H1 (cell line): ENCODE results near the gene SFRP5. TPM values are rescaled to one million over a fixed set of nuclear protein-coding genes. Genes with fewer than 3 reads are reported as not detected.

Experiments
- CTCF ChIA-PET: fragments of 300-600 bp; sonication (Branson Sonifier 250); formaldehyde crosslinking; loops from one replicate; lab custom pipeline; 2021; ENCODE audit not compliant: partially characterized antibody; lab: Charles Lee
- POLR2A ChIA-PET: fragments of 300-600 bp; sonication (Branson Sonifier 250); formaldehyde crosslinking; loops from one replicate; lab custom pipeline; 2021; ENCODE audit warnings: inconsistent platforms; ENCODE audit not compliant: partially characterized antibody; lab: Charles Lee
- DNase-seq, 2 experiments: peaks; one replicate each; pipeline versions ENCODE4 v3.0.0 to v3.0.0-alpha.2; 2010 to 2022; ENCODE audit warnings: low spot score in 2 of 2, low read depth in 1 of 2, mixed read lengths in 1 of 2
- FAIRE-seq: peaks from 2 replicates; lab custom pipeline; 2011; peaks lifted over from hg19 to GRCh38; lab: Jason Lieb, UNC
- H2AFZ ChIP-seq: 2 replicates; pipeline ENCODE4 v1.8.1; 2012; ENCODE audit warnings: low read length, inconsistent platforms
- H2AK5ac ChIP-seq: 2 replicates; pipeline ENCODE4 v1.6.1; 2013; ENCODE audit warnings: low read depth, low read length
- H2BK120ac ChIP-seq: replicated peaks from 2 replicates; pipeline ENCODE3; 2013; ENCODE audit warnings: low read depth, low read length, inconsistent platforms
- H2BK12ac ChIP-seq: 2 replicates; pipeline ENCODE4 v1.6.1; 2013; ENCODE audit warnings: low read depth, low read length
- H2BK15ac ChIP-seq: 2 replicates; pipeline ENCODE4 v1.6.1; 2013; ENCODE audit warnings: low read length
- H2BK20ac ChIP-seq: 2 replicates; pipeline ENCODE4 v1.6.1; 2013; ENCODE audit warnings: low read length
- H2BK5ac ChIP-seq: 2 replicates; pipeline ENCODE4 v1.6.1; 2013; ENCODE audit warnings: low read depth, low read length
- H3K14ac ChIP-seq: 2 replicates; pipeline ENCODE4 v1.6.1; 2013; ENCODE audit warnings: inconsistent platforms; ENCODE audit not compliant: insufficient read length
- H3K18ac ChIP-seq: 2 replicates; pipeline ENCODE4 v1.6.1; 2013; ENCODE audit warnings: low read length; ENCODE audit errors: extremely low read depth
- H3K23ac ChIP-seq: 2 replicates; pipeline ENCODE4 v1.6.1; 2013; ENCODE audit warnings: inconsistent platforms; ENCODE audit not compliant: insufficient read length
- H3K23me2 ChIP-seq: 2 replicates; pipeline ENCODE4 v1.6.1; 2013; ENCODE audit warnings: low read depth, low read length
- H3K27ac ChIP-seq: 2 replicates; pipeline ENCODE4 v1.6.1; 2011; ENCODE audit warnings: low read depth, low read length, inconsistent platforms
- H3K27me3 ChIP-seq, 4 experiments: replicated peaks in 1 of 4; 1 replicate in 1 of 4; 2 replicates in 3 of 4; pipeline versions ENCODE4 v1.6.1 to v1.8.1; 2011 to 2013; ENCODE audit warnings: low read length in 3 of 4, mild to moderate bottlenecking in 3 of 4, inconsistent platforms in 2 of 4, mixed read lengths in 2 of 4, moderate library complexity in 1 of 4; ENCODE audit not compliant: control insufficient read depth in 3 of 4, insufficient read depth in 3 of 4; ENCODE audit errors: extremely low read depth in 1 of 4
- H3K36me3 ChIP-seq, 4 experiments: 2 replicates each; pipeline versions ENCODE4 v1.6.1 to v1.8.1; 2011 to 2013; ENCODE audit warnings: mild to moderate bottlenecking in 4 of 4, low read length in 3 of 4, moderate library complexity in 2 of 4, control low read depth in 1 of 4, inconsistent platforms in 1 of 4; ENCODE audit not compliant: insufficient read depth in 4 of 4, control insufficient read depth in 2 of 4
- H3K4ac ChIP-seq: replicated peaks from 2 replicates; pipeline ENCODE3; 2013; ENCODE audit warnings: low read length, low read depth, mixed read lengths, inconsistent platforms; ENCODE audit not compliant: insufficient read length
- H3K4me1 ChIP-seq, 4 experiments: replicated peaks in 1 of 4; 1 replicate in 1 of 4; 2 replicates in 3 of 4; pipeline versions ENCODE4 v1.6.1 to v1.8.1; 2011 to 2013; ENCODE audit warnings: low read length in 3 of 4, inconsistent platforms in 2 of 4, mixed read lengths in 1 of 4; ENCODE audit not compliant: insufficient read depth in 4 of 4, control insufficient read depth in 3 of 4
- H3K4me2 ChIP-seq, 2 experiments: 2 replicates each; pipeline versions ENCODE4 v1.6.1 to v1.8.1; 2011 to 2013; ENCODE audit warnings: low read depth in 2 of 2, low read length in 2 of 2, control low read depth in 1 of 2, inconsistent platforms in 1 of 2, mild to moderate bottlenecking in 1 of 2; ENCODE audit not compliant: insufficient read depth in 1 of 2
- H3K4me3 ChIP-seq, 4 experiments: fragments of 200-600, 300-600 bp in 1 of 4; sonication (generic), shearing (Covaris generic), sonication (Bioruptor Twin) in 1 of 4; 2 replicates each; pipeline versions ENCODE4 v1.5.1 to v1.8.1; 2011 to 2016; ENCODE audit warnings: low read length in 4 of 4, low read depth in 3 of 4, control low read depth in 2 of 4, inconsistent platforms in 2 of 4, mild to moderate bottlenecking in 2 of 4, mixed read lengths in 1 of 4, moderate library complexity in 1 of 4; ENCODE audit not compliant: insufficient read depth in 2 of 4; ENCODE audit errors: extremely low read depth in 1 of 4
- H3K56ac ChIP-seq: replicated peaks from 2 replicates; pipeline ENCODE3; 2013; ENCODE audit warnings: low read depth, mild to moderate bottlenecking, mixed read lengths, low read length, inconsistent platforms; ENCODE audit not compliant: insufficient read length
- H3K79me1 ChIP-seq: 2 replicates; pipeline ENCODE4 v1.6.1; 2013; ENCODE audit warnings: low read depth, low read length, control low read depth
- H3K79me2 ChIP-seq, 2 experiments: 2 replicates each; pipeline versions ENCODE4 v1.6.1 to v1.8.1; 2012 to 2013; ENCODE audit warnings: low read length in 2 of 2, mild to moderate bottlenecking in 2 of 2, inconsistent platforms in 1 of 2; ENCODE audit not compliant: insufficient read depth in 2 of 2, control insufficient read depth in 1 of 2
- H3K9ac ChIP-seq, 4 experiments: replicated peaks in 1 of 4; 1 replicate in 1 of 4; 2 replicates in 3 of 4; pipeline versions ENCODE4 v1.6.1 to v1.8.1; 2011 to 2013; ENCODE audit warnings: low read depth in 3 of 4, low read length in 3 of 4, control low read depth in 2 of 4, mild to moderate bottlenecking in 2 of 4, moderate library complexity in 2 of 4, inconsistent platforms in 1 of 4; ENCODE audit errors: extremely low read depth in 1 of 4
- H3K9me3 ChIP-seq, 2 experiments: 2 replicates each; pipeline versions ENCODE4 v1.6.1 to v1.8.1; 2012 to 2013; ENCODE audit warnings: mild to moderate bottlenecking in 2 of 2, moderate library complexity in 2 of 2, control low read depth in 1 of 2, inconsistent platforms in 1 of 2, low read depth in 1 of 2, low read length in 1 of 2, mixed read lengths in 1 of 2; ENCODE audit not compliant: insufficient read depth in 2 of 2
- H4K20me1 ChIP-seq, 2 experiments: replicated peaks in 1 of 2; 2 replicates each; pipeline versions ENCODE3 to v1.8.1; 2011 to 2013; ENCODE audit warnings: inconsistent platforms in 2 of 2, low read length in 2 of 2, mild to moderate bottlenecking in 1 of 2; ENCODE audit not compliant: insufficient read depth in 2 of 2, control insufficient read depth in 1 of 2
- H4K5ac ChIP-seq: 2 replicates; pipeline ENCODE4 v1.6.1; 2013; ENCODE audit warnings: low read length, low read depth, mixed read lengths, inconsistent platforms; ENCODE audit not compliant: insufficient read length
- H4K8ac ChIP-seq: 2 replicates; pipeline ENCODE4 v1.8.0; 2013; ENCODE audit warnings: mild to moderate bottlenecking, moderate library complexity, low read length, inconsistent platforms; ENCODE audit not compliant: insufficient read depth; ENCODE audit errors: extremely low read depth
- H4K91ac ChIP-seq: replicated peaks from 2 replicates; pipeline ENCODE3; 2013; ENCODE audit warnings: low read length, mixed read lengths, inconsistent platforms; ENCODE audit not compliant: insufficient read length
- CEBPB ChIP-seq: IDR thresholded peaks from 2 replicates; pipeline ENCODE4 v1.6.1; 2012; ENCODE audit warnings: low read depth, low read length
- EP300 ChIP-seq, 2 experiments: IDR thresholded peaks; 1 replicate in 1 of 2; 2 replicates in 1 of 2; pipeline ENCODE4 v1.6.1; 2011 to 2012; ENCODE audit warnings: low read depth in 2 of 2, low read length in 2 of 2, mild to moderate bottlenecking in 2 of 2, borderline replicate concordance in 1 of 2, inconsistent platforms in 1 of 2, moderate library complexity in 1 of 2
- MAFK ChIP-seq: IDR thresholded peaks from 2 replicates; pipeline ENCODE4 v1.6.1; 2012; ENCODE audit warnings: low read depth, mild to moderate bottlenecking, improper control_type of control experiment, low read length
- NRF1 ChIP-seq: IDR thresholded peaks from 2 replicates; pipeline ENCODE4 v1.6.1; 2011; ENCODE audit warnings: mild to moderate bottlenecking, low read depth, low read length, improper control_type of control experiment
- SIRT6 ChIP-seq: IDR thresholded peaks from one replicate; pipeline ENCODE4 v1.7.1; 2012; ENCODE audit warnings: low read length, inconsistent platforms
- WGBS, 2 experiments: shearing (Covaris generic) in 1 of 2; methylation state at CpG; one replicate each; pipeline versions ENCODE4 v1.1.6 to v1.1.7; 2013 to 2015; ENCODE audit warnings: low lambda C conversion rate in 2 of 2, mixed read lengths in 2 of 2, inconsistent platforms in 1 of 2, low coverage in 1 of 2, missing lambda C conversion rate in 1 of 2; ENCODE audit not compliant: insufficient replicate concordance in 2 of 2, insufficient coverage in 1 of 2, insufficient read length in 1 of 2; ENCODE audit errors: extremely low coverage in 1 of 2, missing lambda C conversion rate in 1 of 2; 5-methylcytosine and 5-hydroxymethylcytosine counted together
- polyA plus RNA-seq, 7 experiments: library from polyadenylated mRNA; depleted of rRNA in 3 of 7; stranded (reverse) in 5 of 7; unstranded in 2 of 7; fragments of >200 nt in 5 of 7; fragments of 200-250 nt in 2 of 7; gene quantifications; 1 replicate in 5 of 7; 2 replicates in 1 of 7; 4 replicates in 1 of 7; pipeline versions ENCODE4 v1.2.1 to v1.2.3, GENCODE V29; 2011 to 2013; ENCODE audit warnings: missing spikeins in 2 of 7, mixed read lengths in 2 of 7
- total RNA-seq: library from RNA; stranded (reverse); fragmentation: NEBNext Ultra II Directional; extraction: Animal tissue kit (Norgen Biotek cat#: 25700); gene quantifications from 2 replicates; pipeline ENCODE4 v1.2.1, GENCODE V29; 2021

SFRP5 gene
- total and polyA plus RNA-seq, 2 of the 8 experiments (the other 6 are each of a cell fraction or from before 2014, with no cell fraction given), result 3.9 to 5.9 TPM

- no peak overlapping the region; the same call in 1 of the 2 replicates for H4K8ac ChIP-seq
- H2AK5ac ChIP-seq, result no peak overlapping the region
- no peak for FAIRE-seq
- no peak overlapping the region for H3K23ac ChIP-seq
- H3K4ac ChIP-seq, result no peak overlapping the region
- TF ChIP-seq MAFK (no peak), NRF1 (no peak), EP300 (IDR thresholded peaks at IDR 0.05; ENCODE audit: borderline replicate concordance in 1 of 2, low read depth in 2 of 2, low read length in 2 of 2) (no peak), SIRT6 (no peak), CEBPB (no peak)
- H3K4me3 ChIP-seq, result no peak overlapping the region
- no peaks in the 10 kb centered on the region; a peak in 1 of 4 replicates for H3K9me3 ChIP-seq
- H3K79me2 ChIP-seq, result no peaks in the 10 kb centered on the region
- H2BK5ac ChIP-seq, result no peak overlapping the region
- H3K36me3 ChIP-seq, result no peaks in the 10 kb centered on the region
- ChIA-PET POLR2A (no interaction called here), CTCF (interaction anchor here (0.8 to 15.1 kb wide), 5 partner anchors 8 to 370 kb away, joined by 4 to 236 read pairs (median 6); no protein-coding TSS in a partner anchor)
- no peak overlapping the region for H2BK20ac ChIP-seq
- no peak overlapping the region for H3K27ac ChIP-seq
- H3K18ac ChIP-seq, result no peak overlapping the region
- no peak overlapping the region for H4K91ac ChIP-seq
- no peak overlapping the region for H3K4me2 ChIP-seq
- no peak overlapping the region for H2BK120ac ChIP-seq
- no peak overlapping the region for H3K56ac ChIP-seq
- no peak overlapping the region for H2BK15ac ChIP-seq
- H3K23me2 ChIP-seq, result no peaks in the 10 kb centered on the region; the same call in 1 of the 2 replicates
- no peak overlapping the region for H2BK12ac ChIP-seq
- no peak for DNase-seq
- H3K4me1 ChIP-seq, result no peaks in the 10 kb centered on the region
- no peak overlapping the region for H3K9ac ChIP-seq
- H4K20me1 ChIP-seq, result no peaks in the 10 kb centered on the region
- no peaks in the 10 kb centered on the region; a peak in 1 of 7 replicates for H3K27me3 ChIP-seq
- H2AFZ ChIP-seq, result no peak overlapping the region
- 93% methylated on average over 9 of the region's 9 CpGs; no CpG with 5 or more reads in 1 of the 2 experiments for WGBS, 2 experiments
- no peak overlapping the region for H3K14ac ChIP-seq
- H3K79me1 ChIP-seq, result no peaks in the 10 kb centered on the region
- no peak overlapping the region for H4K5ac ChIP-seq
Measured at GRCh38 chr10:97800474-97800873, 28.7 kb upstream of the SFRP5 start.
